H9 (cell line): ENCODE results near the gene CYTH3. TPM values are rescaled to one million over a fixed set of nuclear protein-coding genes. Genes with fewer than 3 reads are reported as not detected.
A peak's percentile ranks its signal among the peaks of the same experiment; 100 is the strongest.

Experiments
- DNase-seq: peaks from one replicate; pipeline ENCODE4 v3.0.0-alpha.2; 2017
- H2AFZ ChIP-seq: one replicate; pipeline ENCODE4 v1.6.1; 2013; ENCODE audit warnings: mild to moderate bottlenecking, low read length, control low read depth, moderate library complexity
- H2AK5ac ChIP-seq: 2 replicates; pipeline ENCODE4 v1.6.1; 2013; ENCODE audit warnings: low read length, control low read depth, mixed read lengths; ENCODE audit not compliant: insufficient read length
- H2BK120ac ChIP-seq: one replicate; pipeline ENCODE4 v1.6.1; 2013; ENCODE audit warnings: low read depth, mild to moderate bottlenecking, low read length, control low read depth, inconsistent platforms; ENCODE audit not compliant: poor library complexity, severe bottlenecking
- H2BK12ac ChIP-seq: 2 replicates; pipeline ENCODE4 v1.6.1; 2013; ENCODE audit warnings: low read length, control low read depth, mixed read lengths, low read depth; ENCODE audit not compliant: insufficient read length
- H2BK15ac ChIP-seq: 2 replicates; pipeline ENCODE4 v1.6.1; 2013; ENCODE audit warnings: low read depth, low read length, control low read depth
- H2BK20ac ChIP-seq: one replicate; pipeline ENCODE4 v1.6.1; 2013; ENCODE audit warnings: low read depth, mild to moderate bottlenecking, low read length, control low read depth, inconsistent platforms; ENCODE audit not compliant: poor library complexity, severe bottlenecking
- H2BK5ac ChIP-seq: 2 replicates; pipeline ENCODE4 v1.6.1; 2013; ENCODE audit warnings: low read length, control low read depth, mixed read lengths; ENCODE audit not compliant: insufficient read length
- H3K14ac ChIP-seq: 2 replicates; pipeline ENCODE4 v1.6.1; 2013; ENCODE audit warnings: low read length, control low read depth; ENCODE audit not compliant: insufficient read depth
- H3K18ac ChIP-seq: 2 replicates; pipeline ENCODE4 v1.6.1; 2013; ENCODE audit warnings: low read depth, mild to moderate bottlenecking, mixed read lengths, low read length, control low read depth; ENCODE audit not compliant: insufficient read length
- H3K23ac ChIP-seq: 2 replicates; pipeline ENCODE4 v1.6.1; 2013; ENCODE audit warnings: low read length, control low read depth, mixed read lengths, low read depth; ENCODE audit not compliant: insufficient read length
- H3K23me2 ChIP-seq: 2 replicates; pipeline ENCODE4 v1.6.1; 2013; ENCODE audit warnings: low read depth, mild to moderate bottlenecking, mixed read lengths, low read length, control low read depth; ENCODE audit not compliant: insufficient read length, poor library complexity, severe bottlenecking
- H3K27ac ChIP-seq: 2 replicates; pipeline ENCODE4 v1.5.1; 2013; ENCODE audit warnings: low read length, control low read depth, mixed read lengths, low read depth; ENCODE audit not compliant: insufficient read length
- H3K27me3 ChIP-seq: 2 replicates; pipeline ENCODE4 v1.6.1; 2013; ENCODE audit warnings: low read length, control low read depth, inconsistent platforms; ENCODE audit not compliant: insufficient read depth
- H3K4ac ChIP-seq: 2 replicates; pipeline ENCODE4 v1.6.1; 2013; ENCODE audit warnings: low read depth, mild to moderate bottlenecking, control low read depth, inconsistent platforms, low read length, moderate library complexity
- H3K4me1 ChIP-seq: 2 replicates; pipeline ENCODE4 v1.6.1; 2013; ENCODE audit warnings: low read length, control low read depth, inconsistent platforms; ENCODE audit not compliant: insufficient read depth
- H3K4me2 ChIP-seq: 2 replicates; pipeline ENCODE4 v1.6.1; 2013; ENCODE audit warnings: low read length, control low read depth, mixed read lengths; ENCODE audit not compliant: insufficient read length, insufficient read depth
- H3K56ac ChIP-seq: 2 replicates; pipeline ENCODE4 v1.6.1; 2013; ENCODE audit warnings: low read depth, mild to moderate bottlenecking, mixed read lengths, low read length, control low read depth; ENCODE audit not compliant: insufficient read length
- H3K79me1 ChIP-seq: 2 replicates; pipeline ENCODE4 v1.6.1; 2013; ENCODE audit warnings: low read depth, mild to moderate bottlenecking, moderate library complexity, low read length, control low read depth, inconsistent platforms; ENCODE audit not compliant: insufficient read depth, poor library complexity, severe bottlenecking
- H3K79me2 ChIP-seq: 2 replicates; pipeline ENCODE4 v1.6.1; 2013; ENCODE audit warnings: low read length, control low read depth, inconsistent platforms; ENCODE audit not compliant: insufficient read depth
- H3K9ac ChIP-seq: 2 replicates; pipeline ENCODE4 v1.6.1; 2013; ENCODE audit warnings: low read length, control low read depth, mixed read lengths; ENCODE audit not compliant: insufficient read length; ENCODE audit errors: extremely low read depth
- H3K9me3 ChIP-seq: one replicate; pipeline ENCODE4 v1.6.1; 2013; ENCODE audit warnings: low read depth, low read length, inconsistent platforms; ENCODE audit not compliant: control insufficient read depth
- H3T11ph ChIP-seq: one replicate; pipeline ENCODE4 v1.6.1; 2013; ENCODE audit warnings: mild to moderate bottlenecking, low read length, control low read depth, inconsistent platforms
- H4K20me1 ChIP-seq: one replicate; pipeline ENCODE4 v1.6.1; 2013; ENCODE audit not compliant: control insufficient read depth, insufficient read length, insufficient read depth
- H4K5ac ChIP-seq: 2 replicates; pipeline ENCODE4 v1.6.1; 2013; ENCODE audit warnings: low read depth, mild to moderate bottlenecking, mixed read lengths, low read length, control low read depth; ENCODE audit not compliant: insufficient read length
- H4K8ac ChIP-seq: replicated peaks from 2 replicates; pipeline ENCODE4 v1.6.1; 2013; ENCODE audit warnings: low read length, control low read depth, mixed read lengths, low read depth; ENCODE audit not compliant: insufficient read length
- H4K91ac ChIP-seq: 2 replicates; pipeline ENCODE4 v1.6.1; 2013; ENCODE audit warnings: low read depth, mild to moderate bottlenecking, moderate library complexity, mixed read lengths, low read length, control low read depth; ENCODE audit not compliant: insufficient read length
- H3K27ac Mint-ChIP-seq, 3 experiments: 2 replicates in 2 of 3; 3 replicates in 1 of 3; pipeline ENCODE4 v1.8.0; 2020 to 2021; ENCODE audit warnings: mixed read lengths in 3 of 3, mild to moderate bottlenecking in 1 of 3, moderate library complexity in 1 of 3
- H3K27me3 Mint-ChIP-seq: 2 replicates; pipeline ENCODE4 v1.8.0; 2021; ENCODE audit warnings: low read depth, mild to moderate bottlenecking, moderate library complexity, mixed read lengths
- H3K36me3 Mint-ChIP-seq, 3 experiments: 2 replicates in 2 of 3; 3 replicates in 1 of 3; pipeline ENCODE4 v1.8.0; 2020 to 2021; ENCODE audit warnings: low read depth in 3 of 3, mixed read lengths in 3 of 3; ENCODE audit not compliant: insufficient read depth in 1 of 3
- H3K4me1 Mint-ChIP-seq, 2 experiments: 2 replicates each; pipeline ENCODE4 v1.8.0; 2020; ENCODE audit warnings: mixed read lengths in 2 of 2
- H3K4me3 Mint-ChIP-seq, 2 experiments: 2 replicates in 1 of 2; 3 replicates in 1 of 2; pipeline ENCODE4 v1.8.0; 2020 to 2021; ENCODE audit warnings: mild to moderate bottlenecking in 2 of 2, mixed read lengths in 2 of 2, moderate library complexity in 1 of 2
- H3K9me3 Mint-ChIP-seq, 2 experiments: 2 replicates in 1 of 2; 3 replicates in 1 of 2; pipeline ENCODE4 v1.8.0; 2020; ENCODE audit warnings: mild to moderate bottlenecking in 2 of 2, mixed read lengths in 2 of 2, moderate library complexity in 1 of 2
- WGBS: extraction: QIAGEN DNeasy Blood & Tissue Kit; methylation state at CpG from one replicate; pipeline ENCODE4 v1.1.7; 2013; ENCODE audit warnings: missing lambda C conversion rate, low lambda C conversion rate, mixed read lengths; ENCODE audit not compliant: insufficient read length; ENCODE audit errors: extremely low coverage; 5-methylcytosine and 5-hydroxymethylcytosine counted together
- total RNA-seq: library from RNA; stranded (reverse); gene quantifications from 2 replicates; pipeline ENCODE4 v1.2.1, GENCODE V29; 2021
- TF ChIP-seq, protein P1 (sequence below): fragments of 200-600 bp; sonication (generic); conservative IDR thresholded peaks from 3 replicates; pipeline ENCODE4 v1.8.0; 2021; ENCODE audit warnings: antibody characterized with exemption, mild to moderate bottlenecking

Gene CYTH3
- total RNA-seq, 1 experiment from 2014 or later: 12.3 TPM

DNA sequence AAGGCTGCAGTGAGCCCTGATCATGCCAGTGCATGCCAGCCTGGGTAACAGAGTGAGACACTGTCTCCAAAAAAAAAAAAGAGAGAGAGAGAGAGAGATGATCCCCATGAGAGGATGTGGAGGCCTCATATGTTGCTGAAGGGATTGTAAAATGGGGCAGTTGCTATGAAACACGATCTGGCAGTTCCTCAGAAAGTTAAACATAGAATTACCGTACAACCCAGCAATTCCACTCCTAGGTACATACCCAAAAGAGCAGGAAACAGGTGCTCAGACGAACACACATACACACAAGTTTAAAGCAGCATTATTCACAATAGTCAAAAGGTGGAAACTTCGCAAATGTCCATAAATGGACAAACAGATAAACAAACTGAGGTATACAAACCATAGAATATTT, 27.4 kb upstream of the CYTH3 start:
- no peaks in the 10 kb centered on the region for H3K9me3 ChIP-seq
- no peaks in the 10 kb centered on the region for H3K79me1 ChIP-seq
- no peaks in the 10 kb centered on the region for H3K27me3 ChIP-seq
- Mint-ChIP-seq H3K9me3 (no peaks in the 10 kb centered on the region), H3K36me3 (no peaks in the 10 kb centered on the region), H3K27me3 (no peaks in the 10 kb centered on the region), H3K4me3 (peak overlapping the region in 1 of 2 experiments; percentile 49; a peak in 1 of 5 replicates), H3K4me1 (no peaks in the 10 kb centered on the region), H3K27ac (no peak overlapping the region)
- H2BK5ac ChIP-seq: no peak overlapping the region
- no peak overlapping the region for H3K27ac ChIP-seq
- H2BK15ac ChIP-seq: no peak overlapping the region
- H3K9ac ChIP-seq: no peak overlapping the region
- DNase-seq: no peak
- no peaks in the 10 kb centered on the region for H3K79me2 ChIP-seq
- H2AFZ ChIP-seq: no peak overlapping the region
- no CpG with 5 or more reads among the region's 4 CpGs for WGBS
- H2BK12ac ChIP-seq: no peak overlapping the region
- no peak overlapping the region for H4K91ac ChIP-seq
- no peak overlapping the region for H3K18ac ChIP-seq
- H4K20me1 ChIP-seq: no peaks in the 10 kb centered on the region
- no peak overlapping the region for H2BK20ac ChIP-seq
- H3K14ac ChIP-seq: no peak overlapping the region
- H4K5ac ChIP-seq: no peak overlapping the region
- no peak overlapping the region for H3K4ac ChIP-seq
- no peak overlapping the region for H3K56ac ChIP-seq
- H3K4me2 ChIP-seq: no peak overlapping the region
- no peaks in the 10 kb centered on the region for H3K23me2 ChIP-seq
- H2AK5ac ChIP-seq: no peak overlapping the region
- no peaks in the 10 kb centered on the region for H3K4me1 ChIP-seq
- no peak overlapping the region for H2BK120ac ChIP-seq
- H3K23ac ChIP-seq: no peak overlapping the region
- no peak overlapping the region for H4K8ac ChIP-seq
- no peak overlapping the region for H3T11ph ChIP-seq
- TF ChIP-seq, protein P1, sequence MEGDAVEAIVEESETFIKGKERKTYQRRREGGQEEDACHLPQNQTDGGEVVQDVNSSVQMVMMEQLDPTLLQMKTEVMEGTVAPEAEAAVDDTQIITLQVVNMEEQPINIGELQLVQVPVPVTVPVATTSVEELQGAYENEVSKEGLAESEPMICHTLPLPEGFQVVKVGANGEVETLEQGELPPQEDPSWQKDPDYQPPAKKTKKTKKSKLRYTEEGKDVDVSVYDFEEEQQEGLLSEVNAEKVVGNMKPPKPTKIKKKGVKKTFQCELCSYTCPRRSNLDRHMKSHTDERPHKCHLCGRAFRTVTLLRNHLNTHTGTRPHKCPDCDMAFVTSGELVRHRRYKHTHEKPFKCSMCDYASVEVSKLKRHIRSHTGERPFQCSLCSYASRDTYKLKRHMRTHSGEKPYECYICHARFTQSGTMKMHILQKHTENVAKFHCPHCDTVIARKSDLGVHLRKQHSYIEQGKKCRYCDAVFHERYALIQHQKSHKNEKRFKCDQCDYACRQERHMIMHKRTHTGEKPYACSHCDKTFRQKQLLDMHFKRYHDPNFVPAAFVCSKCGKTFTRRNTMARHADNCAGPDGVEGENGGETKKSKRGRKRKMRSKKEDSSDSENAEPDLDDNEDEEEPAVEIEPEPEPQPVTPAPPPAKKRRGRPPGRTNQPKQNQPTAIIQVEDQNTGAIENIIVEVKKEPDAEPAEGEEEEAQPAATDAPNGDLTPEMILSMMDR: no peak
